Brain microvascular endothelial cell (primary cell): ENCODE results near the gene ASCC3.
"Not testable (repeated sequence)": the region's sequence is repeated elsewhere in the genome, so short reads cannot be mapped to it uniquely, and the experiment has no call there.

Experiments used
- DNase-seq: peaks from one replicate; pipeline ENCODE4 v3.0.0-alpha.2; 2020
- H3K27ac ChIP-seq: fragments of 250-450 bp; sonication (Bioruptor Pico); 2 replicates; pipeline ENCODE4 v1.5.1; 2020; ENCODE audit warnings: mild to moderate bottlenecking, moderate library complexity
- H3K27me3 ChIP-seq: fragments of 250-450 bp; sonication (Bioruptor Pico); replicated peaks from 2 replicates; pipeline ENCODE4 v1.5.1; 2020; ENCODE audit warnings: mild to moderate bottlenecking
- H3K36me3 ChIP-seq: fragments of 250-450 bp; sonication (Bioruptor Pico); replicated peaks from 2 replicates; pipeline ENCODE4 v1.5.1; 2020; ENCODE audit warnings: mild to moderate bottlenecking
- H3K4me3 ChIP-seq: 2 replicates; pipeline ENCODE4 v1.5.1; 2011; ENCODE audit warnings: low read depth, mild to moderate bottlenecking, control low read depth, low read length, moderate library complexity
- CTCF ChIP-seq: IDR thresholded peaks from 2 replicates; pipeline ENCODE4 v1.5.1; 2011; ENCODE audit warnings: low read depth, mild to moderate bottlenecking, moderate library complexity, low read length, control low read depth, inconsistent platforms; ENCODE audit errors: missing control alignments
- in situ Hi-C: cut with HindIII; loops from 2 replicates; pipeline ENCODE4 v1.10.0; 2017; ENCODE audit warnings: low sequenced_read_pairs, low pct_ligation_motif_present

ASCC3 gene

GRCh38 chr6:100891079-100891478 lies 9.9 kb upstream of the ASCC3 start:
- DNase-seq = no peak
- no peak for TF ChIP-seq CTCF
- Histone ChIP-seq H3K36me3 (no peaks in the 10 kb centered on the region), H3K27ac (no peak overlapping the region), H3K27me3 (no peaks in the 10 kb centered on the region), H3K4me3 (no peak overlapping the region)
- in situ Hi-C loops = no loop called here

- H3K27me3 ChIP-seq, DNase-seq, H3K4me3 ChIP-seq, in situ Hi-C loops, H3K36me3 ChIP-seq, H3K27ac ChIP-seq: not testable (repeated sequence)
Observed at GRCh38 chr6:100890646-100891045, 9.5 kb upstream of the ASCC3 start.

- no peak overlapping the region for H3K27ac ChIP-seq
- no peak overlapping the region for H3K4me3 ChIP-seq
- H3K27me3 ChIP-seq = no peaks in the 10 kb centered on the region
- H3K36me3 ChIP-seq = no peaks in the 10 kb centered on the region
- DNase-seq = no peak
- TF ChIP-seq CTCF = no peak
- in situ Hi-C loops = no loop called here
Observed at GRCh38 chr6:100889351-100889750, 8.2 kb upstream of the ASCC3 start.

- Histone ChIP-seq H3K27me3 (no peaks in the 10 kb centered on the region), H3K4me3 (no peak overlapping the region), H3K36me3 (no peaks in the 10 kb centered on the region), H3K27ac (no peak overlapping the region)
- in situ Hi-C loops = no loop called here
- no peak for TF ChIP-seq CTCF
- DNase-seq = peak; percentile 21
Observed at GRCh38 chr6:100886076-100886475, 4.9 kb upstream of the ASCC3 start.

- Histone ChIP-seq H3K4me3 (no peak overlapping the region), H3K27me3 (no peaks in the 10 kb centered on the region), H3K36me3 (no peaks in the 10 kb centered on the region), H3K27ac (no peak overlapping the region)
- TF ChIP-seq CTCF = no peak
- in situ Hi-C loops = no loop called here
- DNase-seq = no peak
Observed at GRCh38 chr6:100883347-100883746, 2.2 kb upstream of the ASCC3 start.

- Histone ChIP-seq H3K27ac (peak overlapping the region; percentile 91), H3K36me3 (no peaks in the 10 kb centered on the region), H3K4me3 (peak overlapping the region; percentile 95), H3K27me3 (no peaks in the 10 kb centered on the region)
- in situ Hi-C loops = no loop called here
- TF ChIP-seq CTCF = no peak
- no peak for DNase-seq
Observed at GRCh38 chr6:100881707-100882040, 545 bp upstream of the ASCC3 start.
